Measurements from ENCODE around the gene SIX2. TPM values are rescaled to one million over a fixed set of nuclear protein-coding genes. Genes with fewer than 3 reads are reported as not detected.
A peak's percentile ranks its signal among the peaks of the same experiment; 100 is the strongest.

The SIX2 gene
- total RNA-seq (2016; rRNA removed; fragmentation: Illumina TruSeq; extraction: Trizol): not detected in 2 replicates
- not detected in 2 replicates for total RNA-seq (2016; cell fraction: cytosol; rRNA removed; fragmentation: Illumina TruSeq; extraction: Trizol; ENCODE audit: low read depth)
- total RNA-seq (2016; cell fraction: insoluble cytoplasmic fraction; rRNA removed; fragmentation: Illumina TruSeq; extraction: Trizol): not detected in 2 replicates
- total RNA-seq (2016; cell fraction: membrane; rRNA removed; fragmentation: Illumina TruSeq; extraction: Trizol): not detected in 2 replicates
- total RNA-seq (2016; cell fraction: nucleus; rRNA removed; fragmentation: Illumina TruSeq; extraction: Trizol): not detected in 2 replicates
- polyA plus RNA-seq (2011; rRNA removed): not detected in 2 replicates
- not detected in 2 replicates for polyA plus RNA-seq (2011; cell fraction: cytosol; rRNA removed)
- polyA plus RNA-seq (2011; cell fraction: nucleus; rRNA removed): not detected in 2 replicates
- polyA plus RNA-seq (2012): not detected in 2 replicates
- polyA plus RNA-seq (2016; cell fraction: cytosol; fragmentation: Illumina TruSeq; extraction: Trizol; ENCODE audit: low read depth): not detected in 2 replicates
- polyA plus RNA-seq (2016; cell fraction: insoluble cytoplasmic fraction; fragmentation: Illumina TruSeq; extraction: Trizol; ENCODE audit: low read depth): not detected in 2 replicates
- not detected in 2 replicates for polyA plus RNA-seq (2016; cell fraction: membrane; fragmentation: Illumina TruSeq; extraction: Trizol; ENCODE audit: low read depth)
- polyA plus RNA-seq (2016; cell fraction: nucleus; fragmentation: Illumina TruSeq; extraction: Trizol; ENCODE audit: insufficient read depth, low read depth): not detected in 2 replicates
- polyA minus RNA-seq (2011; rRNA and poly(A)+ RNA removed; ENCODE audit: low replicate concordance): 17.4 TPM in 1 of 2 replicates, not detected in the other
- polyA minus RNA-seq (2011; cell fraction: cytosol; rRNA and poly(A)+ RNA removed): not detected in 2 replicates
- polyA minus RNA-seq (2011; cell fraction: nucleus; rRNA and poly(A)+ RNA removed): 0.26 TPM in 1 of 2 replicates, not detected in the other
- not detected for Bru-seq, nascent RNA
- BruChase-seq, experiment 1, labeled RNA remaining after a 6-hour chase: not detected
- BruChase-seq, experiment 2, labeled RNA remaining after a 2-hour chase: percentile 13 among the genes with signal in this experiment
- long read RNA-seq, experiment 1: 0 reads
- long read RNA-seq, experiment 2: 0 reads

GRCh38 chr2:45009303-45009927, at the start of gene SIX2:
Gene SIX2, minus strand, starts transcription at chr2:45009452. Its CDS starts 342 bp downstream, at chr2:45009110.
- H3K9ac ChIP-seq (ENCODE audit: insufficient read depth, low read depth, low read length): no peak within 1 kb of the TSS
- in situ Hi-C loops (cut with HindIII; ENCODE audit: extremely low pct_ligation_motif_present, low pct_unique_long_range_greater_than_20kb): no loop called here
- intact Hi-C loops (cut with micrococcal nuclease; ENCODE audit: unreplicated experiment): no loop called here
- ChIA-PET CTCF (ENCODE audit: low intra/inter-chr PET ratio, low total read pairs) (no interaction called here), POLR2A (no interaction called here)
- no peaks in the 10 kb centered on the region for H3K36me3 ChIP-seq (replicated peaks in 1 of 2; ENCODE audit: control insufficient read depth in 1 of 2, insufficient read depth in 2 of 2, low read length in 2 of 2)
- H3K4me3 ChIP-seq (replicated peaks in 1 of 3; ENCODE audit: insufficient read depth in 1 of 3, low read depth in 2 of 3, low read length in 3 of 3): peak within 1 kb of the TSS in 1 of 3 experiments; percentile 53; a peak in 1 of 6 replicates
- FAIRE-seq (no peak), DNase-seq (ENCODE audit: low spot score) (peak; percentile 41), ATAC-seq (peak; percentile 73)
- no peaks in the 10 kb centered on the region for H4K20me1 ChIP-seq (ENCODE audit: insufficient read depth, low read length)
- no peak within 1 kb of the TSS for H2AFZ ChIP-seq (ENCODE audit: low read length)
- WGBS (ENCODE audit: low lambda C conversion rate): 32% methylated on average over 61 of the region's 61 CpGs
- H3K4me2 ChIP-seq (ENCODE audit: low read depth, low read length): peak within 1 kb of the TSS; percentile 59
- no peaks in the 10 kb centered on the region for H3K79me2 ChIP-seq (ENCODE audit: insufficient read depth, low read length)
- 0 out of 2 replicates have a peak, but pooled peaks cover 6% of the 10 kb centered on the region for H3K4me1 ChIP-seq (ENCODE audit: insufficient read depth, low read length)
- peaks cover 12 to 76% of the 10 kb centered on the region in 2 experiments for H3K27me3 ChIP-seq (ENCODE audit: control insufficient read depth in 1 of 2, insufficient read depth in 2 of 2, low read length in 2 of 2)
- BruUV-seq (replicated peaks): no TSS peak
- no peaks in the 10 kb centered on the region for H3K9me3 ChIP-seq (ENCODE audit: low read length)
- H3K27ac ChIP-seq (ENCODE audit: extremely low read length, insufficient read depth, low read length): no peak within 1 kb of the TSS
- peak; percentile 66; the same call in 1 of the 2 replicates for TF ChIP-seq SIX4 (CRISPR knock-in tag; IDR thresholded peaks at IDR 0.05)
- peak; percentile 33; the same call in 1 of the 2 replicates for TF ChIP-seq PATZ1 (CRISPR knock-in tag; IDR thresholded peaks at IDR 0.05)
- TF ChIP-seq HNRNPK (IDR thresholded peaks at IDR 0.05; ENCODE audit: low read depth, low read length, poor library complexity, severe bottlenecking): peak; percentile 47
- TF ChIP-seq ZC3H13 (CRISPR knock-in tag; IDR thresholded peaks at IDR 0.05): no peak

Measured in HepG2 (cell line).